Stimulated activated CD4-positive, alpha-beta T cell treated with anti-CD3 and anti-CD28 coated beads, Interleukin-1b, Interleukin-23, amount 100 ng/mL, for 4 hours (primary cell): ENCODE data around the gene SLC9A8.

Experiments
- DNase-seq, 2 donors: peaks; one replicate each; pipeline ENCODE4 v3.0.0-alpha.2; 2020; ENCODE audit warnings: low read depth in 2 of 2

Gene SLC9A8

GRCh38 chr20:49915380-49916145 lies 102.9 kb downstream of the SLC9A8 start, which contains the start of gene SPATA2:
Gene SPATA2 (minus strand): TSS chr20:49915529. CDS start chr20:49908490, 7,039 bp downstream.
- DNase-seq = peak; percentile 82 to 87

DNA sequence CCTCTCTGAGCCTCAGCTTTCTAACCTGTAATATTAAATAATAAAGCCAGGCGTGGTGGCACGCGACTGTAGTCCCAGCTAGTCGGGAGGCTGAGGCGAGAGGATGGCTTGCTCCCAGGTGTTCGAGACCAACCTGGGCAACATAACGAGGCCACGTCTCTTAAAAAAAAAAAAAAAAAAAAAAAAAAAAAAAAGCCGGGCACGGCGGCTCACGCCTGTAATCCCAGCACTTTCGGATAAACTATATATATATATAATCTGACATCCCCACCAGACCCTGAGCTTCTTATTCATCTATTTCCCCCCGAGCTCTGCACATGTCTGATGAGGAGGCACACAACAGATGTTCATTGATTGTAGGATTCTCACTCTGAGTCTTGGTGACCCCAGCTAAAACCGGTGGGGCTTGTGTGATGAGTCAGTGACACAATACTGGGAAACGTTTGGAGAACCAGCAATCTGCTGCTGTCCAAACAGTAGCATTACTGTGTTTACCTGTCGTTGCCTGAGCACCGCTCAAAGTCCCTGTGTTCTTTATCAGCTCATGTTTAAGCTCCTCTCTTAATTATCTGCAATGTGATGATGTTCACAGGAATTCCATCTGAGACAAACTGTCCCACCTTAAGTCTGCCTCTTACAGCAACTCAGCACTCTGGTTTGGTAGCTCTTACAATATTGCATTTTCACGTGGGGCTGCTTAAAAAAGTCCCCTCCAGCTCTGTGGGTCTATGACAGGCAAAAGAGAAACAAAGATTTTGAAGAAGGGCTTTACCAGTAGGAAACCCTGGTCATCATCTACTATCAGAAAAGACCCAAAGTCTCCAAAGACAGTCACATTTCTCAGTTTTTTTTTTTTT lies 103.7 kb downstream of the SLC9A8 start:
- no peak for DNase-seq

GRCh38 chr20:49918446-49918845 lies 105.8 kb downstream of the SLC9A8 start:
- no peak for DNase-seq

GRCh38 chr20:49919009-49919408 lies 106.4 kb downstream of the SLC9A8 start:
- no peak for DNase-seq

- DNase-seq = no peak
Observed at GRCh38 chr20:49919461-49919860, 106.8 kb downstream of the SLC9A8 start.

DNA sequence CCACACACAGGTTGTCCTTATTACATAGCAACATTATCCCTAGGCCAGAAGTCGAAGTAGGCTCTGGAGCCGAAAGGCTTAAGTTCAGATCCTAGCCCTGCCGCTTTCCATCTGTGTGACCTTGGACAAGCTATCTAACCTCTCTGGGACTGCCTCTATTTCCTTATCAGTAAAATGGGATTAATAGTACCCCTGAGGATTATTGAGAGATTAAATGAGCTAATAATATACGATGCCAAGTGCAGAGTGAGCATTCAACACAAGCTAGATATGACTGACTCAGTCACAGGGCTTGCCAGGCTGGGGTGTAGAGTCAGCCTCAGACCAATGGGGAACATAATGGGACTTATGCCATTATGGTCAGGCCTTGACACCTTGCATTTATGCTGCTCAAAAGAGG lies 111.6 kb downstream of the SLC9A8 start:
- no peak for DNase-seq

- no peak for DNase-seq
Observed at GRCh38 chr20:49925901-49926454, 113.3 kb downstream of the SLC9A8 start.

DNA sequence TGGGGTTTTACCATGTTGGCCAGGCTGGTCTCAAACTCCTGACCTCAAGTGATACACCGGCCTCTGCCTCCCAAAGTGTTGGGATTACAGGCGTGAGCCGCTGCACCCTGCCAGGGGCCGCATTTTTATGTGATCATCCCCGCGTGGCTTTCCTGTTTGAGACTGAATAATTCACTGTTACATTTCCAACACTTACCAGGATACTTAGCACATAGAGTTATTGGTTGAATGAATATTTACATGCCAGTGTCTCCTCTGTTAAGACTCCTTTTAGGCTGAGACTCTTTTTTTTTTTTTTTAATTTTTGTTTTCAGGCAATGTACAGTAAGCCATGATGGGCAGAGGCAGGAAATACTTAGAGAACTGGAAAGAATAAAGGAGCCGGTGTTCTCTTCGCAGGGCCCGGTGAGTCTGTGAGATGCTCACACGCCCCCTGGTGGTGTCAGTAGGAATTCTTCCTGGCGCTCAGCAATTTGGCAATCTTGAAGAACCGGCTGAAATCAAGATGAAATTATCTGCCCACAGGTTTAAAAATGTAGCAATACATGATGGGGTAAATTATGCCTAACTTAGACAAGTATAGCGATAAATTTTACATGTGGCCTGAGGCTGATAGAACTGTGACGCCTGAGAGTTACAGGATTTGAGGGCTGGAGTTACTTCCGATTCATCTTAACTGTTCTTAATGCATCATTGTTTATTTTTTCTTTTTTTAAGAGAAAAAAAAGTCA lies 115.9 kb downstream of the SLC9A8 start:
- peak; percentile 68 to 79 for DNase-seq

- no peak for DNase-seq
Observed at GRCh38 chr20:49929142-49929494, 116.5 kb downstream of the SLC9A8 start.

DNA sequence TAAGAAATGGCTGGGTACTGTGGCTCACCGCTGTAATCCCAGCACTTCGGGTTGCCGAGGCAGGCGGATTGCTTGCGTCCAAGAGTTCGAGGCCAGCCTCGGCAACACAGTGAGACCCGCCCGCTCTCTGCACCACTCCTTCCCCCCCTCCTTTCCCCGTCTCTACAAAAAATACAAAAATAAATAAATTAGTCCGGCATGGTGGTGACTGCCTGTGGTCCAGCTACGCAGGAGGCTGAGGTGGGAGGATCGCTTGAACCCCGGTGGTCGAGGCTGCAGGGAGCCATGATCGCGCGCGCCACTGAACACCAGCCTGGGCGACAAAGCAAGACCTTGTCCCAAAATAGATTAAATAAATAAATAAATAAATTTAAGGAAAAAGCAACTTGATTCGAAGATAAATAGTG lies 123.1 kb downstream of the SLC9A8 start:
- no peak for DNase-seq

DNA sequence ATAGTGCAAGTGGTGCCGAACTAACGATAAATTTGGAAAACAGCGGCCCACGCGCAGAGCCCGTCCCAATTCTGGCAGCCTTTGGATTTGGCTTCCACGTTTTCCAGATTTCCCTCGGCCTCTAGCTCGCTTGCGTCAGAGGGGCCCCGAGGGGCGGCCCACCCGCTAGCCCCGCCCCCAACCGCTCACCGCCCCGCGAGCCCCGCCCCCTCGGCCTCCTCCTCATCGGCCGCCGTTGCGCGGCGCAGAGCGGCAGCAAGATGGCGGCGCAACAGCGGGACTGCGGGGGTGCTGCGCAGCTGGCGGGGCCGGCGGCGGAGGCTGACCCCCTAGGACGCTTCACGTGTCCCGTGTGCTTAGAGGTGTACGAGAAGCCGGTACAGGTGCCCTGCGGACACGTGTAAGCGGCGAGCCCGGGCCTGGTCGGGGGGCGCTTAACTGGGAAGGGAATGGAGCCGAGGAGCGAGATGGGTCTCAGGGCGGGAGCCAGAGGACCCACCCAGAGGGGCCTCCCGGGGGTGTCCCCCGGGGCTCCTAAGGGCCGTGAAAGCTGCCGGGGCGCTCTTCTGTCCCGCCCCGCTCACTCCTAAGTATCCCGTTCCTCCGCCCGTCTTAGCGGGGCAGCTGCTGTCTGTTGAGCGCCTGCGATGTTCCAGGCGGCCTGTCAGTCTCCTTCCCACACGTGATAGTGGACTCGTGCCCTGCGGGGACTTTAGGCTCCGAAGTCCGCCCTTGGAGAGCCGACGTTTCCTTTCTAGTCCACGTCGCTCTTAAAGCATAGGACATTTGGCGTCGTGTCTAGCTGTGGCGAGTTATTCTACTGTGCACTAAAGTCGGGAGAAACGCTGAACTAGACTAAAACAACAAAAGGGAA lies 123.8 kb downstream of the SLC9A8 start, which contains the start of gene RNF114:
TSS of gene RNF114 (plus strand) at position 245 of the 874 bp plus-strand sequence. CDS start at position 261, 16 bp downstream.
- peak; percentile 90 to 95 for DNase-seq

- no peak for DNase-seq
Observed at GRCh38 chr20:49937027-49937929, 124.7 kb downstream of the SLC9A8 start.

GRCh38 chr20:49938173-49939163 lies 125.8 kb downstream of the SLC9A8 start:
- no peak for DNase-seq

GRCh38 chr20:49941456-49941855 lies 128.8 kb downstream of the SLC9A8 start:
- DNase-seq = no peak
